Transverse colon (tissue), 4 donors: Measurements from ENCODE around the gene CD53.
"Not testable (repeated sequence)": the region's sequence is repeated elsewhere in the genome, so short reads cannot be mapped to it uniquely, and the experiment has no call there.

Source experiments
- CTCF ChIP-seq, 5 experiments: fragments of 200-600 bp in 3 of 5; fragments of 450-650 bp in 2 of 5; sonication (generic) in 3 of 5; IDR thresholded peaks; 1 replicate in 2 of 5; 2 replicates in 3 of 5; pipeline ENCODE4 v1.5.1; 2016 to 2017; ENCODE audit warnings: antibody characterized with exemption in 5 of 5, inconsistent platforms in 3 of 5, mild to moderate bottlenecking in 2 of 5, moderate library complexity in 1 of 5
- POLR2A ChIP-seq: fragments of 450-650 bp; IDR thresholded peaks from one replicate; pipeline ENCODE4 v1.6.1; 2016; ENCODE audit warnings: antibody characterized with exemption, mild to moderate bottlenecking, moderate library complexity
- POLR2AphosphoS5 ChIP-seq, 3 donors: sonication (generic); formaldehyde crosslinking; IDR thresholded peaks; one replicate each; pipeline ENCODE4 v1.6.1; 2016; ENCODE audit warnings: antibody characterized with exemption in 3 of 3

GRCh38 chr1:110931097-110931496 lies 58.1 kb downstream of the CD53 start:
- TF ChIP-seq CTCF (IDR thresholded peaks at IDR 0.05); POLR2A; POLR2AphosphoS5 (IDR thresholded peaks at IDR 0.05): not testable (repeated sequence)
